Endothelial cell of umbilical vein (primary cell): Measurements from ENCODE around the gene FOXC1. TPM values are rescaled to one million over a fixed set of nuclear protein-coding genes. Genes with fewer than 3 reads are reported as not detected.

ENCODE experiments used
- BruUV-seq: library from RNA; stranded (reverse); fragments of 400-500 nt; replicated peaks from 2 replicates; lab custom pipeline; 2021; lab: Mats Ljungman, UMichigan
- CTCF ChIA-PET: fragments of 300-600, 350-600 bp; sonication (Branson Sonifier 250); formaldehyde crosslinking; loops from one replicate; lab custom pipeline; 2021; ENCODE audit warnings: antibody characterized with exemption, inconsistent platforms; lab: Charles Lee
- POLR2A ChIA-PET: fragments of 300-600, 350-600 bp; sonication (Branson Sonifier 250); formaldehyde crosslinking; loops from one replicate; lab custom pipeline; 2021; ENCODE audit warnings: antibody characterized with exemption, inconsistent platforms; lab: Charles Lee
- DNase-seq: peaks from one replicate; pipeline ENCODE4 v3.0.0-alpha.2; 2011; ENCODE audit warnings: low read depth, low spot score
- FAIRE-seq: peaks from 2 replicates; lab custom pipeline; 2011; peaks lifted over from hg19 to GRCh38; lab: Jason Lieb, UNC
- H2AFZ ChIP-seq: 2 replicates; pipeline ENCODE4 v1.6.0; 2012; ENCODE audit warnings: low read depth, low read length, control low read depth, inconsistent platforms
- H3K27ac ChIP-seq: 2 replicates; pipeline ENCODE4 v1.5.1; 2011; ENCODE audit warnings: low read depth, mild to moderate bottlenecking, control low read depth, low read length, moderate library complexity; ENCODE audit not compliant: insufficient read depth
- H3K27me3 ChIP-seq, 2 experiments: 2 replicates each; pipeline versions ENCODE4 v1.6.0 to v1.6.1; 2011; ENCODE audit warnings: low read length in 2 of 2, mixed read lengths in 1 of 2; ENCODE audit not compliant: control insufficient read depth in 2 of 2, insufficient read depth in 2 of 2
- H3K36me3 ChIP-seq, 2 experiments: 2 replicates in 1 of 2; 3 replicates in 1 of 2; pipeline ENCODE4 v1.5.1; 2011; ENCODE audit warnings: low read length in 2 of 2, mild to moderate bottlenecking in 1 of 2, moderate library complexity in 1 of 2; ENCODE audit not compliant: control insufficient read depth in 2 of 2, insufficient read depth in 2 of 2; ENCODE audit errors: extremely low read depth in 1 of 2
- H3K4me1 ChIP-seq: 3 replicates; pipeline ENCODE4 v1.5.1; 2011; ENCODE audit warnings: mild to moderate bottlenecking, low read length; ENCODE audit not compliant: control insufficient read depth, insufficient read depth; ENCODE audit errors: extremely low read depth
- H3K4me2 ChIP-seq: 2 replicates; pipeline ENCODE4 v1.6.1; 2011; ENCODE audit warnings: low read length, control low read depth, mixed read lengths; ENCODE audit not compliant: insufficient read depth
- H3K4me3 ChIP-seq, 3 experiments: fragments of 200-600 bp in 1 of 3; sonication (generic), shearing (Covaris generic) in 1 of 3; replicated peaks in 1 of 3; 2 replicates each; pipeline ENCODE4 v1.5.1; 2011 to 2016; ENCODE audit warnings: control low read depth in 3 of 3, low read length in 3 of 3, mild to moderate bottlenecking in 2 of 3, inconsistent platforms in 1 of 3, low read depth in 1 of 3, moderate library complexity in 1 of 3; ENCODE audit not compliant: insufficient read depth in 1 of 3
- H3K79me2 ChIP-seq: 2 replicates; pipeline ENCODE4 v1.6.0; 2012; ENCODE audit warnings: low read length, inconsistent platforms; ENCODE audit not compliant: control insufficient read depth, insufficient read depth
- H3K9ac ChIP-seq: replicated peaks from 2 replicates; pipeline ENCODE3; 2011; ENCODE audit warnings: low read length, control low read depth; ENCODE audit not compliant: insufficient read depth; ENCODE audit errors: extremely low read depth
- H3K9me1 ChIP-seq: replicated peaks from 3 replicates; pipeline ENCODE4 v1.6.0; 2011; ENCODE audit warnings: mild to moderate bottlenecking, low read length; ENCODE audit not compliant: control insufficient read depth, insufficient read depth; ENCODE audit errors: extremely low read depth
- H3K9me3 ChIP-seq: replicated peaks from 2 replicates; pipeline ENCODE4 v1.5.1; 2012; ENCODE audit warnings: low read length, inconsistent platforms; ENCODE audit not compliant: control insufficient read depth, insufficient read depth
- H4K20me1 ChIP-seq: replicated peaks from 2 replicates; pipeline ENCODE3; 2011; ENCODE audit warnings: mild to moderate bottlenecking, low read length; ENCODE audit not compliant: control insufficient read depth, insufficient read depth; ENCODE audit errors: extremely low read depth
- CTCF ChIP-seq, 2 donors: IDR thresholded peaks; 1 replicate in 1 of 2; 2 replicates in 1 of 2; pipeline ENCODE4 v1.5.1; 2011; ENCODE audit warnings: low read length in 2 of 2, mild to moderate bottlenecking in 2 of 2, moderate library complexity in 2 of 2, control low read depth in 1 of 2, inconsistent platforms in 1 of 2, low read depth in 1 of 2; ENCODE audit not compliant: insufficient read depth in 1 of 2; ENCODE audit errors: extremely low read depth in 1 of 2
- EZH2 ChIP-seq: IDR thresholded peaks from 2 replicates; pipeline ENCODE4 v1.6.1; 2012; ENCODE audit warnings: borderline replicate concordance, low read depth, mild to moderate bottlenecking, moderate library complexity, low read length, inconsistent platforms; ENCODE audit not compliant: severe bottlenecking
- FOS ChIP-seq: IDR thresholded peaks from 2 replicates; pipeline ENCODE4 v1.6.1; 2011; ENCODE audit warnings: mild to moderate bottlenecking, low read length, moderate library complexity, borderline replicate concordance; ENCODE audit not compliant: insufficient read depth
- GATA2 ChIP-seq: IDR thresholded peaks from 2 replicates; pipeline ENCODE4 v1.7.0; 2011; ENCODE audit warnings: low read depth, mild to moderate bottlenecking, moderate library complexity, mixed read lengths, low read length; ENCODE audit not compliant: insufficient read length, insufficient read depth
- JUN ChIP-seq: IDR thresholded peaks from 2 replicates; pipeline ENCODE4 v1.6.1; 2011; ENCODE audit warnings: borderline replicate concordance, low read depth; ENCODE audit not compliant: insufficient read length, insufficient read depth
- MAX ChIP-seq: IDR thresholded peaks from 2 replicates; pipeline ENCODE4 v1.6.1; 2011; ENCODE audit not compliant: insufficient read depth, insufficient read length
- MYC ChIP-seq: IDR thresholded peaks from one replicate; pipeline ENCODE4 v1.6.1; 2011; ENCODE audit warnings: mild to moderate bottlenecking, low read depth, low read length
- POLR2A ChIP-seq: IDR thresholded peaks from 2 replicates; pipeline ENCODE4 v1.6.1; 2012; ENCODE audit warnings: low read depth, mild to moderate bottlenecking, control low read depth, low read length
- POLR2AphosphoS5 ChIP-seq: IDR thresholded peaks from 2 replicates; pipeline ENCODE4 v1.6.1; 2012; ENCODE audit warnings: low read depth, mild to moderate bottlenecking, control low read depth, low read length, moderate library complexity; ENCODE audit not compliant: insufficient read depth
- dilution Hi-C: fragments of 300-500 bp; cut with MboI; formaldehyde crosslinking; loops from one replicate; pipeline ENCODE4 v1.15.0; 2019; ENCODE audit warnings: low sequenced_read_pairs; ENCODE audit not compliant: extremely low pct_ligation_motif_present
- intact Hi-C: fragments of 100-400 bp; cut with micrococcal nuclease; formaldehyde crosslinking; loops from one replicate; pipeline ENCODE4 v1.10.0; 2022
- polyA plus RNA-seq, 4 experiments: library from polyadenylated mRNA; depleted of rRNA in 3 of 4; stranded (reverse) in 3 of 4; unstranded in 1 of 4; fragments of >200 nt; gene quantifications; 2 replicates each; pipeline versions ENCODE4 v1.2.1 to v1.2.3, GENCODE V29; 2011 to 2012; ENCODE audit warnings: missing spikeins in 1 of 4
- total RNA-seq: library from RNA; stranded (reverse); gene quantifications from 2 replicates; pipeline ENCODE4 v1.2.3, GENCODE V29; 2021

FOXC1 gene
- total and polyA plus RNA-seq, 2 donors (not counting 3 experiments of a cell fraction or from before 2014, with no cell fraction given): 6.4 to 16.4 TPM

GRCh38 chr6:1615853-1616420 lies 6.2 kb downstream of the FOXC1 start:
- FAIRE-seq (peak; percentile 55), DNase-seq (no peak)
- Histone ChIP-seq H3K9me1 (no peaks in the 10 kb centered on the region), H4K20me1 (peaks cover 4% of the 10 kb centered on the region), H3K4me1 (peaks cover 39% of the 10 kb centered on the region), H2AFZ (no peak overlapping the region), H3K4me2 (peak overlapping the region; percentile 33), H3K4me3 (peak overlapping the region in 1 of 3 experiments; percentile 18), H3K36me3 (no peaks in the 10 kb centered on the region), H3K9ac (peak overlapping the region; percentile 89), H3K79me2 (peaks cover 56% of the 10 kb centered on the region), H3K9me3 (no peaks in the 10 kb centered on the region), H3K27me3 (no peaks in the 10 kb centered on the region), H3K27ac (peak overlapping the region; percentile 81)
- BruUV-seq: no TSS peak
- CTCF ChIA-PET: interaction anchor here (0.9 to 2.7 kb wide), 6 partner anchors 10 to 1019 kb away, joined by 5 to 25 read pairs (median 10); no protein-coding TSS in a partner anchor
- TF ChIP-seq JUN (no peak), MAX (no peak), POLR2A (no peak), EZH2 (no peak), POLR2AphosphoS5 (no peak), CTCF (IDR thresholded peaks at IDR 0.05; ENCODE audit: extremely low read depth in 1 of 2, insufficient read depth in 1 of 2, low read depth in 1 of 2, low read length in 2 of 2) (no peak), MYC (no peak), GATA2 (no peak), FOS (no peak)
- dilution Hi-C loops (loop anchor here (25.0 kb wide), 1 partner anchor 496 kb away; no protein-coding TSS in a partner anchor), intact Hi-C loops (loop anchor here (2.0 to 10.0 kb wide), 5 partner anchors 201 to 1449 kb away; partner anchors contain the start of gene RIPK1)
- POLR2A ChIA-PET: interaction anchor here (0.6 kb wide), 1 partner anchor 486 kb away, joined by 3 read pairs; no protein-coding TSS in a partner anchor
